T follicular helper cell (primary cell): ENCODE data around the gene DCTPP1.

Experiments used
- DNase-seq: peaks from one replicate; pipeline ENCODE4 v3.0.0-alpha.2; 2020; ENCODE audit warnings: low read depth

Gene DCTPP1

GRCh38 chr16:30381291-30382041 lies 48.4 kb downstream of the DCTPP1 start:
- DNase-seq: no peak

- no peak for DNase-seq
Observed at GRCh38 chr16:30380803-30381208, 49.0 kb downstream of the DCTPP1 start.

- no peak for DNase-seq
Observed at GRCh38 chr16:30380072-30380802, 49.6 kb downstream of the DCTPP1 start.

- no peak for DNase-seq
Observed at GRCh38 chr16:30379158-30379783, 50.6 kb downstream of the DCTPP1 start.

- DNase-seq: peak; percentile 99
Observed at GRCh38 chr16:30378236-30379157, 51.3 kb downstream of the DCTPP1 start.

- DNase-seq: peak; percentile 86
Observed at GRCh38 chr16:30377812-30378235, 52.0 kb downstream of the DCTPP1 start.

GRCh38 chr16:30377050-30377811 lies 52.6 kb downstream of the DCTPP1 start:
- no peak for DNase-seq

- no peak for DNase-seq
Observed at GRCh38 chr16:30376461-30376902, 53.3 kb downstream of the DCTPP1 start.

GRCh38 chr16:30375864-30376263 lies 54.0 kb downstream of the DCTPP1 start:
- DNase-seq: no peak

- DNase-seq: no peak
Observed at GRCh38 chr16:30374538-30374937, 55.3 kb downstream of the DCTPP1 start, which contains the start of gene MYL11. MYL11 (plus strand) TSS chr16:30374802; CDS start chr16:30374858, 56 bp downstream.
